A673 (cell line): ENCODE measurements around the gene P2RY2. TPM values are rescaled to one million over a fixed set of nuclear protein-coding genes. Genes with fewer than 3 reads are reported as not detected.

ENCODE experiments used
- BruUV-seq: library from RNA; stranded (reverse); fragments of 400-500 nt; replicated peaks from 2 replicates; lab custom pipeline; 2021; lab: Mats Ljungman, UMichigan
- CTCF ChIA-PET: fragments of 300-600 bp; sonication (Branson Sonifier 250); formaldehyde crosslinking; loops from one replicate; lab custom pipeline; 2022; ENCODE audit warnings: antibody characterized with exemption; lab: Charles Lee
- POLR2A ChIA-PET: fragments of 300-600 bp; sonication (Branson Sonifier 250); formaldehyde crosslinking; loops from one replicate; lab custom pipeline; 2022; ENCODE audit warnings: antibody characterized with exemption; ENCODE audit not compliant: low non-redundant PET; lab: Charles Lee
- DNase-seq: peaks from one replicate; pipeline ENCODE4 v3.0.0-alpha.2; 2015; ENCODE audit warnings: low spot score
- H3K27ac ChIP-seq: fragments of 200-600 bp; sonication (generic); 2 replicates; pipeline ENCODE4 v1.5.1; 2016; ENCODE audit warnings: mixed run types, low read depth, mild to moderate bottlenecking, mixed read lengths, antibody characterized with exemption, low read length; ENCODE audit not compliant: poor library complexity, severe bottlenecking
- H3K27me3 ChIP-seq: fragments of 200-600 bp; sonication (generic); replicated peaks from 2 replicates; pipeline ENCODE4 v1.6.1; 2017; ENCODE audit warnings: mixed run types, low read depth, mild to moderate bottlenecking, mixed read lengths, antibody characterized with exemption, low read length; ENCODE audit not compliant: insufficient read depth, poor library complexity
- H3K36me3 ChIP-seq: fragments of 200-600 bp; sonication (generic); 2 replicates; pipeline ENCODE4 v1.6.1; 2016; ENCODE audit warnings: mixed run types, mild to moderate bottlenecking, mixed read lengths, antibody characterized with exemption, low read length; ENCODE audit not compliant: insufficient read depth, poor library complexity, severe bottlenecking
- H3K4me1 ChIP-seq: fragments of 200-600 bp; sonication (generic); 2 replicates; pipeline ENCODE4 v1.6.1; 2017; ENCODE audit warnings: mixed run types, mild to moderate bottlenecking, mixed read lengths, antibody characterized with exemption, low read length; ENCODE audit not compliant: insufficient read depth, poor library complexity, severe bottlenecking
- H3K4me3 ChIP-seq: fragments of 200-600 bp; sonication (generic); 2 replicates; pipeline ENCODE4 v1.5.1; 2016; ENCODE audit warnings: low read depth, mixed run types, mild to moderate bottlenecking, mixed read lengths, low read length; ENCODE audit not compliant: poor library complexity, severe bottlenecking
- H3K9me3 ChIP-seq: fragments of 200-600 bp; sonication (generic); 2 replicates; pipeline ENCODE4 v1.6.1; 2016; ENCODE audit warnings: mixed run types, low read depth, mild to moderate bottlenecking, mixed read lengths, antibody characterized with exemption, low read length; ENCODE audit not compliant: poor library complexity, severe bottlenecking
- CTCF ChIP-seq: fragments of 300-800, 200-600 bp; sonication (generic); conservative IDR thresholded peaks from 2 replicates; pipeline ENCODE4 v1.5.1; 2017; ENCODE audit warnings: low read depth, mild to moderate bottlenecking, antibody characterized with exemption, low read length, moderate library complexity, mixed read lengths
- EZH2 ChIP-seq: fragments of 200-600 bp; sonication (generic); IDR thresholded peaks from 2 replicates; pipeline ENCODE4 v1.6.1; 2017; ENCODE audit warnings: borderline replicate concordance, low read depth, mild to moderate bottlenecking, mixed read lengths, antibody characterized with exemption, low read length; ENCODE audit not compliant: poor library complexity, severe bottlenecking
- intact Hi-C: fragments of 100-400 bp; cut with micrococcal nuclease; formaldehyde crosslinking; loops from one replicate; pipeline ENCODE4 v1.10.0; 2022; ENCODE audit not compliant: unreplicated experiment
- total RNA-seq: library from RNA; stranded (reverse); gene quantifications from 2 replicates; pipeline ENCODE4 v1.2.3, GENCODE V29; 2021

The P2RY2 gene
- total RNA-seq, 1 experiment from 2014 or later: not detected

DNA sequence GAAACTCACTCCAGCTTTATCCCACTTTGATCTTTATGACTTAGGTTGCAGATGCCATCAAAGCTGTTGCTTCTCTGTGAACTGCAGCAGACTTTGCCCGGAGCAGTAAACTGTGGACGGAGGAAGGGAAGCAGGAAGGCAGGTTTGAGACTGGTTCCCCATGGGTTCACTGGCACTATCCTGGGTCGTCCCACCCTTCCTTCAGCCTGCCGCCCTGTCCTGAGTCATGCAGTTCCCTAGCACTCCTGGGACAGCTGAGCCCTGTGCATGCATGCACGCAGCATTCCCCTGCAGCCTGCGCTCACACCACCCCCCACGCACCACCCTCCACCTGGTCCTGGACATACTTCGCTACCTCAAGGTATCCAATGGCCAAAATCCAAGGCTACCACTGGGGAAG, 23.5 kb upstream of the P2RY2 start:
- Histone ChIP-seq H3K9me3 (no peaks in the 10 kb centered on the region), H3K27me3 (no peaks in the 10 kb centered on the region), H3K4me1 (no peaks in the 10 kb centered on the region), H3K27ac (no peak overlapping the region), H3K4me3 (no peak overlapping the region), H3K36me3 (no peaks in the 10 kb centered on the region)
- DNase-seq: no peak
- intact Hi-C loops: no loop called here
- no TSS peak for BruUV-seq
- no peak for TF ChIP-seq CTCF
- no peak for TF ChIP-seq EZH2
- ChIA-PET POLR2A (no interaction called here), CTCF (no interaction called here)

DNA sequence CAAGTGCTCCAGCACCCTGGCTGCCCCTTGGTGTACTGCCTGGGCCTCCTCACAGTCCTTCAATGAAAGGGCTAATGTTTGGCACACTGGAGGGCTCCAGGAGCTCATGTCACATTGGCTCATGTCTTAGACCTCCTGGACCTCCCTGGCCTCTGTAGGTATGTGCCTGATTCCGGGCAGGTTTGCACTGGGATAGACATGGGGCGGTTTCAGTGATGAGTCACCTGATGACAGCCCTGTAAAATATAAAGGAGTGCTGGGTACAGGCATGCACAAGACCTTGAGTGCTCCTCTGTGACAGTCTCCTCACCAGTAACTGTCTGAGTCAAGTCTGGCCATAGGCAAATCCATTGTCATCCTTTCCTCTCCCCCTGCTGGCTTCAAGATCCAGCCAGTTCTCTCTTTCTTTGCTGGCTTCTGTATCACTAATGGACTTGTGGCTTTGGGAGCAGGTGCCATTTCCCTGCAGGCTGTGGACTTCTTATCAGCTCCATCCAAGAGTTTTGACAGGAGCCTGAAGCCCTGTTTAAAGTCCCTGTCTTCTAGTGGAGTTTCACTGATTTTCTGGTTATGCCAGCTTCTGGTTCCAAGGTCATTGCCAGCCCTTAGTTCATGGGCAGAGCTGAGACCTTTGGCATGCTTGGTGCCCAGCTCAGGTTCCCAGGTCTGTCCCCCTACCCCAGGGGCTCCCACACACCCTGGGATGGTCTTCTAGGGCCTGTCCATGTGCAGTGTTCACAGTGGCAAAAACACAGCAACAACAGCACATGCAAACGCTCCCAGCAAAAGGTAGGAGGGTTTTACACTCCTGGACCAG, 22.7 kb upstream of the P2RY2 start:
- Histone ChIP-seq H3K27me3 (no peaks in the 10 kb centered on the region), H3K4me3 (no peak overlapping the region), H3K27ac (no peak overlapping the region), H3K36me3 (no peaks in the 10 kb centered on the region), H3K9me3 (no peaks in the 10 kb centered on the region), H3K4me1 (no peaks in the 10 kb centered on the region)
- ChIA-PET CTCF (no interaction called here), POLR2A (no interaction called here)
- TF ChIP-seq EZH2: no peak
- BruUV-seq: no TSS peak
- no peak for DNase-seq
- intact Hi-C loops: no loop called here

DNA sequence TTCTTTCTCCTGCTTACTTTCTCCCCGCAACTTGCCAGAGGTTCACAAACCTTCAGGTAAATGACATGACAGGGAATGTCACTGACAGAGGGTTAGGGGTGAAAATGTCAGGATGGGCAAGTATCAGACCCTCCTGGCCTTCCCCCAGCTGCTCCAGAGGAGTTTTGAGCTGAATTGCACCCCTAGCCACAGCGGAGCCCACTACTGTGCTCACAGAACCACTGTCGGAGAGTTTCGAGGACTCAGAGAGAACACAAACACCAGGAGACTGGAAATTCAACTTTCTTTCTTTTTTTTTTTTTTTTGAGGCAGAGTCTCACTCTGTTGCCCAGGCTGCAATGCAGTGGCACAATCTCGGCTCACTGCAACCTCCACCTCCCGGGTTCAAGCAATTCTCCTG, 21.5 kb upstream of the P2RY2 start:
- intact Hi-C loops: no loop called here
- TF ChIP-seq CTCF: no peak
- no peak for TF ChIP-seq EZH2
- no peaks in the 10 kb centered on the region for H3K4me1 ChIP-seq
- no peak overlapping the region for H3K4me3 ChIP-seq
- BruUV-seq: no TSS peak
- no peaks in the 10 kb centered on the region for H3K9me3 ChIP-seq
- no peak overlapping the region for H3K27ac ChIP-seq
- no peaks in the 10 kb centered on the region for H3K27me3 ChIP-seq
- no peak for DNase-seq
- ChIA-PET CTCF (no interaction called here), POLR2A (no interaction called here)
- no peaks in the 10 kb centered on the region for H3K36me3 ChIP-seq
